Nephron (organoid): ENCODE measurements around the gene POLR1E.
"Not testable (repeated sequence)": the region's sequence is repeated elsewhere in the genome, so short reads cannot be mapped to it uniquely, and the experiment has no call there.

Experiments
- H3K27ac Mint-ChIP-seq, 3 experiments: 2 replicates each; pipeline ENCODE4 v1.8.0; 2020; ENCODE audit warnings: mixed read lengths in 3 of 3, mild to moderate bottlenecking in 2 of 3, moderate library complexity in 1 of 3
- H3K27me3 Mint-ChIP-seq: 2 replicates; pipeline ENCODE4 v1.8.0; 2021; ENCODE audit warnings: low read depth, mild to moderate bottlenecking, moderate library complexity, mixed read lengths
- H3K36me3 Mint-ChIP-seq: 2 replicates; pipeline ENCODE4 v1.8.0; 2020; ENCODE audit warnings: low read depth, mixed read lengths
- H3K4me1 Mint-ChIP-seq: 2 replicates; pipeline ENCODE4 v1.8.0; 2020; ENCODE audit warnings: mixed read lengths
- H3K4me3 Mint-ChIP-seq, 3 experiments: 2 replicates each; pipeline ENCODE4 v1.8.0; 2020; ENCODE audit warnings: mild to moderate bottlenecking in 3 of 3, mixed read lengths in 3 of 3, moderate library complexity in 2 of 3
- H3K9me3 Mint-ChIP-seq: 2 replicates; pipeline ENCODE4 v1.8.0; 2020; ENCODE audit warnings: mixed read lengths
- CTCF ChIP-seq, 3 experiments: fragments of 200-600 bp; sonication (generic); IDR thresholded peaks; one replicate each; pipeline ENCODE4 v1.5.0; 2021; ENCODE audit warnings: antibody characterized with exemption in 3 of 3; ENCODE audit not compliant: unreplicated experiment in 3 of 3

POLR1E gene

DNA sequence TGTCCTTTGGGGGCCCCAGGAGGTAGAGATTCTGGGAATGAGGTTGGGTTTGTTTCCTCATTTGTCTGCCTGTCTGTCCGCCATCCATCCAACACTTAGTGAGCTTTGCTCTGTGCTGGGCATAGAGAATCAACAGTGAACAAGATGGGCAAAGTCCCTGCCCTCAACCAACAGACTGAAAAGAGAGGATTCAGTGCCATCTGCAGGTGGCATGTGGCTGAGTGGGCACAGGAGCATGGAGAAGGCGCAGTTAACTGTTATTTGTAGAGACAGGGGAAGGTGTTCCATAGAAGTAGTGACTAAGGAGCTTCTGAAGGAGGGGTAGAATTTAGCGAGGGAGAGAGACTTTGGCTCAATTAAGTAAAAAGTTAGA is 23.1 kb downstream of the POLR1E start:
- Mint-ChIP-seq H3K4me1 (no peaks in the 10 kb centered on the region), H3K27me3 (no peaks in the 10 kb centered on the region), H3K4me3 (no peak overlapping the region), H3K36me3 (peaks cover 21% of the 10 kb centered on the region), H3K9me3 (no peaks in the 10 kb centered on the region), H3K27ac (no peak overlapping the region)
- TF ChIP-seq CTCF (IDR thresholded peaks at IDR 0.05; ENCODE audit: unreplicated experiment in 3 of 3) = no peak

DNA sequence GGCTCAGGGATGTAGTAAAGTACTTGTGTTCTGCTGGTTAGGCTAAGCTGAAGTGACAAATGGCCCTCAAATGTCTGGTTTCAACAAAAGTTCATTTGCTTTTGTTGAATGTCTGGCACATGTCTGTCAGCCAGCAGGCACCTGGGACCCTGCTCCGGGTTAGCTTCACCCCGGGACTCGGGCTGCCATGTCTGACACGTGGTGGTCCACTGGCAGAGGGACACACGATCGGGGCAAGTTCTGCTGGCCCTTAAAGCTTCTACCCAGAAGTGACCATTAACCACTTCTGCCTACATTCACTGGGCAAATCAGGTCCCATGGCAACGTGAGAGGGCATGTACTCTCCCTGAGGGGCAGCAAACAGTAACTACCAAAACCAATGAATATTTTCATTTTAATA is 23.8 kb downstream of the POLR1E start:
- Mint-ChIP-seq H3K27me3 (no peaks in the 10 kb centered on the region), H3K4me1 (no peaks in the 10 kb centered on the region), H3K36me3 (peaks cover 21% of the 10 kb centered on the region), H3K27ac (no peak overlapping the region), H3K4me3 (no peak overlapping the region), H3K9me3 (no peaks in the 10 kb centered on the region)
- TF ChIP-seq CTCF (IDR thresholded peaks at IDR 0.05; ENCODE audit: unreplicated experiment in 3 of 3) = no peak

DNA sequence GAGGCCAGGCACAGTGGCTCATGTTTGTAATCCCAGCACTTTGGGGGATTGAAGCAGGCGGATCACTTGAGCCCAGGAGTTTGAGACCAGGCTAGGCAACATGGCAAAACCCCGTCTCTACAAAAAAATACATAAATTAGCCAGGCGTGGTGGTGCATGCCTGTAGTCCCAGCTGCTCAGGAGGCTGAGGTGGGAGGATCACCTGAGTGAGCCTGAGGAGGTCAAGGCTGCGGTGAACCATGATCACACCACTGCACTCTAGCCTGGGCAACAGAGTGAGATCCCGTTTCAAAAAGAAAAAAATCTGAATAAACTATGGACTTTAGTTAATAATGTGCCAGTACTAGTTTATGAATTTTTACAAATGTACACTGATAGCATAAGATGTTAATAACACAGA is 24.3 kb downstream of the POLR1E start:
- not testable (repeated sequence) for H3K27ac Mint-ChIP-seq, H3K9me3 Mint-ChIP-seq

DNA sequence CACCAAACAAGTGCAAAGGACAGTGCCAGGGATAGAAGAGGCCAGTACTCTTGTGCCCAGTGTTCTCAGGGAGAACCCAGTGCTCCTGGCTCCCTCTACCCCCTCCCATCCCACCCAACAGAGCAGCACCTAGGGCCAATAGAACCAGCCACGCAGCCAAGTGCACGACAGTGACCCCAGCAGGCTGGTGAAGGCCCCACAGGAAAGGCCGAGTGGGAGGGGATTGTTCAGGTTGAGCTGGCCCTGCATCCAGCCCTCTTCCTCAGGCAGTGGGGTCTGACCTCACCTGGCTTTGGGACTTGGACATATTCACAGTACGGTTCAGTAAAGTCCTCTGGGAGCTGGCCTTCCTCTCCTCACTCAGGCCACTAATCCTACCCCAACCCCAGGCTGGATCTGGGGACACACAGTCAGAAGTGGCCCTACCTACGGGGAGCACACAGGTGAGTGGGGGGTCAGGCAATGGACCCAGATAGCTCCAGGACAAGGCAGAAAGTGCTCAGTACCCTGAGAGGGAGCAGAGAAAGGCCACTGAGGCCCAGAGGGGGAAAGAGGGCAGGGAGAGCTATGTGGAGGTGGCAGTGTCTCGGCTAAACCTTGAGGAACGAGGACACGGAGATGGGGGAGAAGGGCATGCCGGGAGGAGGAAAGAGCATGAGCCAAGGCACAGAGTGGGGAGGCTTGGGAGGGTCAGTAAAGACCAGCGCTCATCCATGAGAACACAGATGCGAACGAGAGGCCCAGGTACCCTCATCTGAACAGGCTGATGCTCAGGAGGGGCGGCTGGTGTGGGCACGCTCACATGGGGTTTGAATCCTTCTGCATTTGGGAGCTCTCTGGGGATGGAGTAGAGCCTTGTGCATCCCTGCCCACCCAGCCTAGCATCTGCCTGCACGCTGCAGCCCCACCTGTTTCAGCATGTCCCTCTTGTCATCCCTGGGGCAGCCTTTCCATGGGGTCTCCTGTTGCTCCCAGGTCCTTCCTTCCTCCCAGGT is 25.6 kb downstream of the POLR1E start:
- no peak overlapping the region for H3K27ac Mint-ChIP-seq
- H3K4me1 Mint-ChIP-seq = no peaks in the 10 kb centered on the region
- H3K27me3 Mint-ChIP-seq = no peaks in the 10 kb centered on the region
- TF ChIP-seq CTCF (IDR thresholded peaks at IDR 0.05; ENCODE audit: unreplicated experiment in 3 of 3) = no peak
- peaks cover 31% of the 10 kb centered on the region for H3K36me3 Mint-ChIP-seq
- H3K4me3 Mint-ChIP-seq = no peak overlapping the region
- no peaks in the 10 kb centered on the region for H3K9me3 Mint-ChIP-seq

More for the DNA sequence above, 24.3 kb downstream of the POLR1E start:
- not testable (repeated sequence) for H3K27me3 Mint-ChIP-seq, H3K4me3 Mint-ChIP-seq, H3K4me1 Mint-ChIP-seq
- peaks cover 23% of the 10 kb centered on the region for H3K36me3 Mint-ChIP-seq

DNA sequence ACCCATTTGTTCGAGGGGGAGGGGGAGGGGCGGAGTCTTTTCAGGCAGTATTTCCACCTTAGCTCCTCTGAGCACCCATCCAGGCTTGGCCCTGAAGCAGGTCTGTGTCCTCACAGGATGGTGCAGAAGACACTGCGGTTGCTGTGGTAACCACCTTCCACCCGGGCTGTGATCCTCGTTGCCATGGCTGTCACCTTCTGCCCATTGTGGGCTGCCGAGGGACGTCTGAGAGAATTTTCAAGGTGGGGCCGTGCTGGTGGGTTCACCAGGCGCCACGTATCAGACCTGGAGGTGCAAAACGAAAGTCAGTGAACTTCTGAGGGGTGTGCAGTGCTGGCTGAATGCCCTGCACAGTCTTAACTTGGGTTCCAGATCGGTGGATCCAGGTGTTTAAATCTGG is 26.7 kb downstream of the POLR1E start:
- no peaks in the 10 kb centered on the region for H3K27me3 Mint-ChIP-seq
- peaks cover 34% of the 10 kb centered on the region for H3K36me3 Mint-ChIP-seq
- H3K9me3 Mint-ChIP-seq = no peaks in the 10 kb centered on the region
- H3K27ac Mint-ChIP-seq = no peak overlapping the region
- no peak overlapping the region for H3K4me3 Mint-ChIP-seq
- TF ChIP-seq CTCF (IDR thresholded peaks at IDR 0.05; ENCODE audit: unreplicated experiment in 3 of 3) = no peak
- H3K4me1 Mint-ChIP-seq = no peaks in the 10 kb centered on the region

- peaks cover 38% of the 10 kb centered on the region for H3K36me3 Mint-ChIP-seq
- not testable (repeated sequence) for H3K4me3 Mint-ChIP-seq, H3K27me3 Mint-ChIP-seq, H3K27ac Mint-ChIP-seq, H3K9me3 Mint-ChIP-seq, H3K4me1 Mint-ChIP-seq
These were observed 28.7 kb downstream of the POLR1E start for GRCh38 chr9:37514415-37514814.

DNA sequence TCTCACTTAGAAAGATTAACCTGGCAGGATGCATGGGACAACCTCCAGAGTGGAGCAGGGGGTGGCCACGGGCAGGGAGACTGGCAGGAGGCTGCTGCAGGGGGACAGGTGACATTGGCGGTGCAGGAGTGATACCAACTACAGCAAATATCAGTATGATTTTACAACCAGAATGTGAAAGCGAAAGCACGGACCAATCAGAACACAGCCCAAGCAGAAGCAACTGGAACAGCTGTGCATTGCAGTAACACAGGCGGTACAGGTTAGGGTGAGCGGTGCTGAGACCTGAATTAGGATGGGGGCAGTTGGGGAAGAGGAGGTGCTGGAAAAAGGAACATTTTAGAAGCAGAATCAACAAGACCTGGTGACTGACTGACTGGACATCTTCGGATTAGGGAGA is 29.3 kb downstream of the POLR1E start:
- no peak for TF ChIP-seq CTCF (IDR thresholded peaks at IDR 0.05; ENCODE audit: unreplicated experiment in 3 of 3)
- Mint-ChIP-seq H3K4me3 (no peak overlapping the region), H3K4me1 (no peaks in the 10 kb centered on the region), H3K27me3 (no peaks in the 10 kb centered on the region), H3K9me3 (no peaks in the 10 kb centered on the region), H3K36me3 (peaks cover 42% of the 10 kb centered on the region), H3K27ac (no peak overlapping the region)
